Upper lobe of left lung (tissue), 4 donors: ENCODE results near the gene NUP210.

Source experiments
- CTCF ChIP-seq, 6 experiments: fragments of 450-650 bp in 4 of 6; fragments of 200-600 bp in 2 of 6; sonication (generic) in 2 of 6; IDR thresholded peaks; one replicate each; pipeline ENCODE4 v1.5.1; 2016 to 2019; ENCODE audit warnings: antibody characterized with exemption in 6 of 6
- POLR2A ChIP-seq, 4 donors: fragments of 450-650 bp; IDR thresholded peaks; one replicate each; pipeline ENCODE4 v1.5.1; 2016 to 2017; ENCODE audit warnings: antibody characterized with exemption in 4 of 4, mild to moderate bottlenecking in 2 of 4
- POLR2AphosphoS5 ChIP-seq, 2 donors: sonication (generic); formaldehyde crosslinking; IDR thresholded peaks; one replicate each; pipeline ENCODE4 v1.5.1; 2017; ENCODE audit warnings: antibody characterized with exemption in 2 of 2

GRCh38 chr3:13303410-13303809 lies 116.7 kb downstream of the NUP210 start:
- TF ChIP-seq CTCF (IDR thresholded peaks at IDR 0.05) = no peak
- TF ChIP-seq POLR2AphosphoS5 (IDR thresholded peaks at IDR 0.05) = no peak
- TF ChIP-seq POLR2A (IDR thresholded peaks at IDR 0.05) = no peak
